ENCODE data around the gene VTA1. TPM values are rescaled to one million over a fixed set of nuclear protein-coding genes. Genes with fewer than 3 reads are reported as not detected.
A peak's percentile ranks its signal among the peaks of the same experiment; 100 is the strongest.

The VTA1 gene
- total and polyA plus RNA-seq, 4 donors, result 17.3 to 33.2 (median 28.3) TPM

DNA sequence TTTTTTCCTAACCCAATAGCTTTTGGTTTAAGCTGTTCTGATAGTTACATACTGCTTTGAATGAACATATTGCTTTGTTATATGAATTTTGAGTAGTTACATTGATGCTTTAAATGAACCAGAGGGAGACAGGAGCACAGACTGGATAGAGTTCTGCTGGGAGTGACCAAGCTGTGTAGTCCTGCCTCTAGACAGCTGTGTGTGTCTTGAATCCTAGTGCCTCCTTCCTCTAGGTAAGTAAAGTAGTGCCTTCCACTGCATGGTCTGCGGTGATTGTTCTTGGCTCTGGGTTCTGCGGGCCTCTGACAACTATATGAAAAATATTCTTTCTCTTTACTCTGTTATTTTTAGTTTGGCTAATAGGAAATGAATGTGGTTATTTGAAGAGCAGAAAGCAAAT, 108.7 kb downstream of the VTA1 start:
- no peak for DNase-seq (ENCODE audit: low spot score)
- H3K4me1 ChIP-seq (ENCODE audit: control insufficient read depth in 4 of 4, insufficient read depth in 4 of 4, low read length in 3 of 4), result peaks cover 0 to 17% (median 7%) of the 10 kb centered on the region in 4 donors
- TF ChIP-seq FOXA1 (IDR thresholded peaks at IDR 0.05) (no peak), JUND (IDR thresholded peaks at IDR 0.05) (no peak), RAD21 (IDR thresholded peaks at IDR 0.05) (no peak), GABPA (IDR thresholded peaks at IDR 0.05 in 1 of 2, conservative IDR thresholded peaks at IDR 0.05 in 1 of 2) (no peak), EGR1 (IDR thresholded peaks at IDR 0.05; ENCODE audit: low read depth in 2 of 2) (no peak), RXRA (IDR thresholded peaks at IDR 0.05) (no peak), HNF4G (IDR thresholded peaks at IDR 0.05) (no peak), TAF1 (conservative IDR thresholded peaks at IDR 0.05) (no peak)
- TF ChIP-seq, protein P1, sequence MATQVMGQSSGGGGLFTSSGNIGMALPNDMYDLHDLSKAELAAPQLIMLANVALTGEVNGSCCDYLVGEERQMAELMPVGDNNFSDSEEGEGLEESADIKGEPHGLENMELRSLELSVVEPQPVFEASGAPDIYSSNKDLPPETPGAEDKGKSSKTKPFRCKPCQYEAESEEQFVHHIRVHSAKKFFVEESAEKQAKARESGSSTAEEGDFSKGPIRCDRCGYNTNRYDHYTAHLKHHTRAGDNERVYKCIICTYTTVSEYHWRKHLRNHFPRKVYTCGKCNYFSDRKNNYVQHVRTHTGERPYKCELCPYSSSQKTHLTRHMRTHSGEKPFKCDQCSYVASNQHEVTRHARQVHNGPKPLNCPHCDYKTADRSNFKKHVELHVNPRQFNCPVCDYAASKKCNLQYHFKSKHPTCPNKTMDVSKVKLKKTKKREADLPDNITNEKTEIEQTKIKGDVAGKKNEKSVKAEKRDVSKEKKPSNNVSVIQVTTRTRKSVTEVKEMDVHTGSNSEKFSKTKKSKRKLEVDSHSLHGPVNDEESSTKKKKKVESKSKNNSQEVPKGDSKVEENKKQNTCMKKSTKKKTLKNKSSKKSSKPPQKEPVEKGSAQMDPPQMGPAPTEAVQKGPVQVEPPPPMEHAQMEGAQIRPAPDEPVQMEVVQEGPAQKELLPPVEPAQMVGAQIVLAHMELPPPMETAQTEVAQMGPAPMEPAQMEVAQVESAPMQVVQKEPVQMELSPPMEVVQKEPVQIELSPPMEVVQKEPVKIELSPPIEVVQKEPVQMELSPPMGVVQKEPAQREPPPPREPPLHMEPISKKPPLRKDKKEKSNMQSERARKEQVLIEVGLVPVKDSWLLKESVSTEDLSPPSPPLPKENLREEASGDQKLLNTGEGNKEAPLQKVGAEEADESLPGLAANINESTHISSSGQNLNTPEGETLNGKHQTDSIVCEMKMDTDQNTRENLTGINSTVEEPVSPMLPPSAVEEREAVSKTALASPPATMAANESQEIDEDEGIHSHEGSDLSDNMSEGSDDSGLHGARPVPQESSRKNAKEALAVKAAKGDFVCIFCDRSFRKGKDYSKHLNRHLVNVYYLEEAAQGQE (IDR thresholded peaks at IDR 0.05), result no peak
- TF ChIP-seq, protein P2, sequence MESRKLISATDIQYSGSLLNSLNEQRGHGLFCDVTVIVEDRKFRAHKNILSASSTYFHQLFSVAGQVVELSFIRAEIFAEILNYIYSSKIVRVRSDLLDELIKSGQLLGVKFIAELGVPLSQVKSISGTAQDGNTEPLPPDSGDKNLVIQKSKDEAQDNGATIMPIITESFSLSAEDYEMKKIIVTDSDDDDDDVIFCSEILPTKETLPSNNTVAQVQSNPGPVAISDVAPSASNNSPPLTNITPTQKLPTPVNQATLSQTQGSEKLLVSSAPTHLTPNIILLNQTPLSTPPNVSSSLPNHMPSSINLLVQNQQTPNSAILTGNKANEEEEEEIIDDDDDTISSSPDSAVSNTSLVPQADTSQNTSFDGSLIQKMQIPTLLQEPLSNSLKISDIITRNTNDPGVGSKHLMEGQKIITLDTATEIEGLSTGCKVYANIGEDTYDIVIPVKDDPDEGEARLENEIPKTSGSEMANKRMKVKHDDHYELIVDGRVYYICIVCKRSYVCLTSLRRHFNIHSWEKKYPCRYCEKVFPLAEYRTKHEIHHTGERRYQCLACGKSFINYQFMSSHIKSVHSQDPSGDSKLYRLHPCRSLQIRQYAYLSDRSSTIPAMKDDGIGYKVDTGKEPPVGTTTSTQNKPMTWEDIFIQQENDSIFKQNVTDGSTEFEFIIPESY (IDR thresholded peaks at IDR 0.05), result no peak
- TF ChIP-seq, protein P3, sequence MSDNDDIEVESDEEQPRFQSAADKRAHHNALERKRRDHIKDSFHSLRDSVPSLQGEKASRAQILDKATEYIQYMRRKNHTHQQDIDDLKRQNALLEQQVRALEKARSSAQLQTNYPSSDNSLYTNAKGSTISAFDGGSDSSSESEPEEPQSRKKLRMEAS (IDR thresholded peaks at IDR 0.05), result no peak
- no peak overlapping the region for H3K27ac ChIP-seq (ENCODE audit: low read depth in 1 of 2, low read length in 2 of 2)
- H3K9me3 ChIP-seq (ENCODE audit: control insufficient read depth in 4 of 4, low read length in 3 of 4), result no peaks in the 10 kb centered on the region
- peaks cover 0 to 3% (median 0%) of the 10 kb centered on the region in 4 donors for H3K36me3 ChIP-seq (ENCODE audit: control insufficient read depth in 4 of 4, insufficient read depth in 3 of 4, low read depth in 1 of 4, low read length in 3 of 4)
- H3K4me3 ChIP-seq (ENCODE audit: low read depth in 1 of 3, low read length in 3 of 3), result no peak overlapping the region
- 57% methylated on average over 2 of the region's 2 CpGs for WGBS
- H3K27me3 ChIP-seq (ENCODE audit: control insufficient read depth in 4 of 4, insufficient read depth in 4 of 4, low read length in 3 of 4), result no peaks in the 10 kb centered on the region
- no peak overlapping the region for H3K9ac ChIP-seq (ENCODE audit: low read depth in 1 of 2, low read length in 2 of 2)

DNA sequence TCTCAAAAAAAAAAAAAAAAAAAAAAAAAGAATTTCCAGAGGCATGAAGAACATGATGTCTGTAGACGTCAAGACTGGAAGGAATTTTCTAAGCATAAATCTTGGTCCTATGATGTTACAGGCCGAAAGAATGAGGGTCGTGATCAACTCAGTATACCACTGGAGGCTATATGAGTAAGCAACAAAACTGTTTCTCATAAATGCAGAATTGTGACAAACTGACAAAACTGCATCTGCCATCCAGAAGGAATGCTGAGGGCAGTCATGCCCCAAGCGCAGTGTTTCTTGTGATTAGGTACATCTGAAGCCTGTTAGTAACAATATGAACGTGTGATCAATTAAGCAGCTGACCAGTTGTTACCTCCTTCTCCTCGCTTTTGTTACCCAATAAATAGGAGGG, 111.2 kb downstream of the VTA1 start:
- Histone ChIP-seq H3K27ac (ENCODE audit: low read depth in 1 of 2, low read length in 2 of 2) (peak overlapping the region in 1 of 2 donors; percentile 93), H3K4me1 (ENCODE audit: control insufficient read depth in 4 of 4, insufficient read depth in 4 of 4, low read length in 3 of 4) (peaks cover 0 to 17% (median 7%) of the 10 kb centered on the region in 4 donors), H3K4me3 (ENCODE audit: low read depth in 1 of 3, low read length in 3 of 3) (peak overlapping the region; percentile 36 to 67 (median 57)), H3K36me3 (ENCODE audit: control insufficient read depth in 4 of 4, insufficient read depth in 3 of 4, low read depth in 1 of 4, low read length in 3 of 4) (no peaks in the 10 kb centered on the region), H3K9me3 (ENCODE audit: control insufficient read depth in 4 of 4, low read length in 3 of 4) (no peaks in the 10 kb centered on the region), H3K27me3 (ENCODE audit: control insufficient read depth in 4 of 4, insufficient read depth in 4 of 4, low read length in 3 of 4) (no peaks in the 10 kb centered on the region), H3K9ac (ENCODE audit: low read depth in 1 of 2, low read length in 2 of 2) (peak overlapping the region in 1 of 2 donors; percentile 0)
- DNase-seq (ENCODE audit: low spot score), result no peak
- WGBS, result 65% methylated on average over 6 of the region's 6 CpGs
- TF ChIP-seq HNF4A (conservative IDR thresholded peaks at IDR 0.05), result no peak
- TF ChIP-seq, protein P1 (IDR thresholded peaks at IDR 0.05), result no peak
- TF ChIP-seq YY1 (IDR thresholded peaks at IDR 0.05), result no peak
- TF ChIP-seq RXRA (IDR thresholded peaks at IDR 0.05), result no peak
- TF ChIP-seq, protein P2 (IDR thresholded peaks at IDR 0.05), result no peak
- no peak for TF ChIP-seq RAD21 (IDR thresholded peaks at IDR 0.05)
- no peak for TF ChIP-seq JUND (IDR thresholded peaks at IDR 0.05)
- TF ChIP-seq, protein P3 (IDR thresholded peaks at IDR 0.05), result no peak
